Right forelimb (tissue), 1 donor: ENCODE data around the gene AGTR2.
"Not testable (repeated sequence)": the region's sequence is repeated elsewhere in the genome, so short reads cannot be mapped to it uniquely, and the experiment has no call there.

Source experiments
- DNase-seq: peaks from one replicate; pipeline ENCODE4 v3.0.0-alpha.2; 2018

Gene AGTR2

GRCh38 chrX:116170511-116170910, at the start of gene AGTR2:
Gene AGTR2, plus strand, starts transcription at chrX:116170744. Its CDS starts 1,537 bp downstream, at chrX:116172281.
- DNase-seq, result no peak

GRCh38 chrX:116135277-116135676, 35.3 kb upstream of the AGTR2 start:
- no peak for DNase-seq

- DNase-seq, result not testable (repeated sequence)
These were observed 29.3 kb upstream of the AGTR2 start for GRCh38 chrX:116141270-116141669.

GRCh38 chrX:116142976-116143375, 27.6 kb upstream of the AGTR2 start:
- no peak for DNase-seq

GRCh38 chrX:116172976-116173375, 2.4 kb downstream of the AGTR2 start:
- peak; percentile 39 for DNase-seq

- DNase-seq, result no peak
These were observed 10.8 kb downstream of the AGTR2 start for GRCh38 chrX:116181300-116181699.

GRCh38 chrX:116185163-116185562, 14.6 kb downstream of the AGTR2 start:
- DNase-seq, result no peak

- DNase-seq, result no peak
These were observed 24.1 kb downstream of the AGTR2 start for GRCh38 chrX:116194649-116195048.

- DNase-seq, result no peak
These were observed 27.7 kb downstream of the AGTR2 start for GRCh38 chrX:116198235-116198634.

GRCh38 chrX:116198810-116199209, 28.3 kb downstream of the AGTR2 start:
- DNase-seq, result no peak

GRCh38 chrX:116204932-116205331, 34.4 kb downstream of the AGTR2 start:
- DNase-seq, result no peak

GRCh38 chrX:116213262-116213661, 42.7 kb downstream of the AGTR2 start:
- DNase-seq, result no peak

GRCh38 chrX:116217080-116217479, 46.5 kb downstream of the AGTR2 start:
- not testable (repeated sequence) for DNase-seq
